Measurements from ENCODE around the gene GGTLC2. TPM values are rescaled to one million over a fixed set of nuclear protein-coding genes. Genes with fewer than 3 reads are reported as not detected.
"Not testable (repeated sequence)": the region's sequence is repeated elsewhere in the genome, so short reads cannot be mapped to it uniquely, and the experiment has no call there.

The GGTLC2 gene
- total RNA-seq, 4 donors from 2014 or later, result not detected

- H3K9me3 ChIP-seq, result no peaks in the 10 kb centered on the region
- no peak overlapping the region for H3K4me3 ChIP-seq
- no peaks in the 10 kb centered on the region for H3K36me3 ChIP-seq
- no peak for DNase-seq (ENCODE audit: low spot score in 2 of 2)
- no peaks in the 10 kb centered on the region for H3K4me1 ChIP-seq
- TF ChIP-seq POLR2AphosphoS5 (IDR thresholded peaks at IDR 0.05) (no peak), POLR2A (IDR thresholded peaks at IDR 0.05) (no peak), EP300 (IDR thresholded peaks at IDR 0.05) (no peak)
- TF ChIP-seq, protein P1, sequence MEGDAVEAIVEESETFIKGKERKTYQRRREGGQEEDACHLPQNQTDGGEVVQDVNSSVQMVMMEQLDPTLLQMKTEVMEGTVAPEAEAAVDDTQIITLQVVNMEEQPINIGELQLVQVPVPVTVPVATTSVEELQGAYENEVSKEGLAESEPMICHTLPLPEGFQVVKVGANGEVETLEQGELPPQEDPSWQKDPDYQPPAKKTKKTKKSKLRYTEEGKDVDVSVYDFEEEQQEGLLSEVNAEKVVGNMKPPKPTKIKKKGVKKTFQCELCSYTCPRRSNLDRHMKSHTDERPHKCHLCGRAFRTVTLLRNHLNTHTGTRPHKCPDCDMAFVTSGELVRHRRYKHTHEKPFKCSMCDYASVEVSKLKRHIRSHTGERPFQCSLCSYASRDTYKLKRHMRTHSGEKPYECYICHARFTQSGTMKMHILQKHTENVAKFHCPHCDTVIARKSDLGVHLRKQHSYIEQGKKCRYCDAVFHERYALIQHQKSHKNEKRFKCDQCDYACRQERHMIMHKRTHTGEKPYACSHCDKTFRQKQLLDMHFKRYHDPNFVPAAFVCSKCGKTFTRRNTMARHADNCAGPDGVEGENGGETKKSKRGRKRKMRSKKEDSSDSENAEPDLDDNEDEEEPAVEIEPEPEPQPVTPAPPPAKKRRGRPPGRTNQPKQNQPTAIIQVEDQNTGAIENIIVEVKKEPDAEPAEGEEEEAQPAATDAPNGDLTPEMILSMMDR (IDR thresholded peaks at IDR 0.05), result no peak
- peaks cover 10% of the 10 kb centered on the region for H3K27me3 ChIP-seq
- WGBS, result 71% methylated on average over 3 of the region's 3 CpGs
- H3K27ac ChIP-seq, result no peak overlapping the region
Measured at GRCh38 chr22:22614065-22614464, 30.3 kb upstream of the GGTLC2 start.

DNA sequence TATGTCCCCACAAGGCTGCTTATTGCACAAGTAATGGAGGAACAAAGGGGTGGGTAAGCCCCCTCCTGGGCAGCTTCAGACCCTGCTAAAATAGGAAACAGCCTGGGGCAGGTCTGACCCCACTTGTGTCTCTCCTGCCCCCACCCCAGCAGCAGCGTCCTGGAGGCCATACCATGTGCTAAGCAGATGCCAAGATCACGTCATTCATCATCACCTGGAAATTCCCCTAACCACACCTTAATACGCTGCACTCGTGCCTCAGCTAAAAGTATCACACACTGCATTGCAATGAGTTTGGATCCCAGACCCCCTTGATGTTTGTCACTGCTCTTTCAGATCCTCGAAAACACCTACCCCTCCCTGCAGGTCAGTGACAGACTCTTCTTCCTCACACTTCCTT is 27.8 kb upstream of the GGTLC2 start:
- H3K27me3 ChIP-seq, result peaks cover 8% of the 10 kb centered on the region
- no peak for TF ChIP-seq POLR2AphosphoS5 (IDR thresholded peaks at IDR 0.05)
- TF ChIP-seq, protein P1 (IDR thresholded peaks at IDR 0.05), result no peak
- TF ChIP-seq POLR2A (IDR thresholded peaks at IDR 0.05), result no peak
- TF ChIP-seq EP300 (IDR thresholded peaks at IDR 0.05), result no peak
- no peak for DNase-seq (ENCODE audit: low spot score in 2 of 2)
- no peak overlapping the region for H3K27ac ChIP-seq
- H3K4me3 ChIP-seq, result no peak overlapping the region
- WGBS, result 6% methylated on average over 5 of the region's 5 CpGs
- H3K4me1 ChIP-seq, result no peaks in the 10 kb centered on the region
- no peaks in the 10 kb centered on the region for H3K36me3 ChIP-seq
- H3K9me3 ChIP-seq, result no peaks in the 10 kb centered on the region

GRCh38 chr22:22618448-22618847 is 26.0 kb upstream of the GGTLC2 start:
- no peaks in the 10 kb centered on the region for H3K9me3 ChIP-seq
- H3K36me3 ChIP-seq, result no peaks in the 10 kb centered on the region
- no peak for DNase-seq (ENCODE audit: low spot score in 2 of 2)
- H3K27me3 ChIP-seq, result peaks cover 8% of the 10 kb centered on the region
- 84% methylated on average over 4 of the region's 7 CpGs for WGBS
- H3K27ac ChIP-seq, result no peak overlapping the region
- H3K4me1 ChIP-seq, result no peaks in the 10 kb centered on the region
- H3K4me3 ChIP-seq, result no peak overlapping the region
- TF ChIP-seq POLR2A (IDR thresholded peaks at IDR 0.05) (no peak), POLR2AphosphoS5 (IDR thresholded peaks at IDR 0.05) (no peak), EP300 (IDR thresholded peaks at IDR 0.05) (no peak)
- TF ChIP-seq, protein P1 (IDR thresholded peaks at IDR 0.05), result no peak

GRCh38 chr22:22618923-22619322 is 25.5 kb upstream of the GGTLC2 start:
- DNase-seq (ENCODE audit: low spot score in 2 of 2), result no peak
- H3K4me3 ChIP-seq, result no peak overlapping the region
- peaks cover 8% of the 10 kb centered on the region for H3K27me3 ChIP-seq
- H3K4me1 ChIP-seq, result no peaks in the 10 kb centered on the region
- H3K36me3 ChIP-seq, result no peaks in the 10 kb centered on the region
- H3K27ac ChIP-seq, result no peak overlapping the region
- WGBS, result 62% methylated on average over 1 of the region's 2 CpGs
- no peak for TF ChIP-seq POLR2A (IDR thresholded peaks at IDR 0.05)
- TF ChIP-seq EP300 (IDR thresholded peaks at IDR 0.05), result no peak
- TF ChIP-seq POLR2AphosphoS5 (IDR thresholded peaks at IDR 0.05), result no peak
- TF ChIP-seq, protein P1 (IDR thresholded peaks at IDR 0.05), result no peak
- H3K9me3 ChIP-seq, result no peaks in the 10 kb centered on the region

GRCh38 chr22:22619765-22620414 is 24.5 kb upstream of the GGTLC2 start:
- no peaks in the 10 kb centered on the region for H3K4me1 ChIP-seq
- H3K9me3 ChIP-seq, result no peaks in the 10 kb centered on the region
- 74% methylated on average over 3 of the region's 3 CpGs for WGBS
- no peak overlapping the region for H3K27ac ChIP-seq
- TF ChIP-seq, protein P1 (IDR thresholded peaks at IDR 0.05), result no peak
- no peak for TF ChIP-seq EP300 (IDR thresholded peaks at IDR 0.05)
- no peak for TF ChIP-seq POLR2A (IDR thresholded peaks at IDR 0.05)
- no peak for TF ChIP-seq POLR2AphosphoS5 (IDR thresholded peaks at IDR 0.05)
- H3K4me3 ChIP-seq, result no peak overlapping the region
- no peaks in the 10 kb centered on the region for H3K36me3 ChIP-seq
- H3K27me3 ChIP-seq, result peaks cover 8% of the 10 kb centered on the region
- no peak for DNase-seq (ENCODE audit: low spot score in 2 of 2)

- WGBS, result 83% methylated on average over 7 of the region's 18 CpGs
- H3K27me3 ChIP-seq; DNase-seq (ENCODE audit: low spot score in 2 of 2); H3K27ac ChIP-seq; H3K4me1 ChIP-seq; H3K4me3 ChIP-seq; H3K36me3 ChIP-seq; H3K9me3 ChIP-seq: not testable (repeated sequence)
Measured at GRCh38 chr22:22628546-22629495, 15.6 kb upstream of the GGTLC2 start.

- not testable (repeated sequence) for H3K4me3 ChIP-seq; H3K36me3 ChIP-seq; H3K9me3 ChIP-seq; H3K27ac ChIP-seq; H3K27me3 ChIP-seq; DNase-seq (ENCODE audit: low spot score in 2 of 2); H3K4me1 ChIP-seq
- 61% methylated on average over 5 of the region's 7 CpGs for WGBS
Measured at GRCh38 chr22:22631223-22631652, 13.2 kb upstream of the GGTLC2 start.

Measured in suprapubic skin (tissue), 4 donors.